GM12864 (cell line): ENCODE data around the gene CETP.

Experiments used
- DNase-seq: peaks from one replicate; pipeline ENCODE4 v3.0.0-alpha.2; 2011; ENCODE audit warnings: low read depth
- H3K4me3 ChIP-seq: 2 replicates; pipeline ENCODE4 v1.5.1; 2011; ENCODE audit warnings: mild to moderate bottlenecking, low read depth, low read length, control low read depth
- TF ChIP-seq, protein P1 (sequence below): IDR thresholded peaks from 2 replicates; pipeline ENCODE4 v1.5.1; 2011; ENCODE audit warnings: low read depth, mild to moderate bottlenecking, moderate library complexity, low read length, control low read depth, inconsistent platforms; ENCODE audit errors: missing control alignments

The CETP gene

DNA sequence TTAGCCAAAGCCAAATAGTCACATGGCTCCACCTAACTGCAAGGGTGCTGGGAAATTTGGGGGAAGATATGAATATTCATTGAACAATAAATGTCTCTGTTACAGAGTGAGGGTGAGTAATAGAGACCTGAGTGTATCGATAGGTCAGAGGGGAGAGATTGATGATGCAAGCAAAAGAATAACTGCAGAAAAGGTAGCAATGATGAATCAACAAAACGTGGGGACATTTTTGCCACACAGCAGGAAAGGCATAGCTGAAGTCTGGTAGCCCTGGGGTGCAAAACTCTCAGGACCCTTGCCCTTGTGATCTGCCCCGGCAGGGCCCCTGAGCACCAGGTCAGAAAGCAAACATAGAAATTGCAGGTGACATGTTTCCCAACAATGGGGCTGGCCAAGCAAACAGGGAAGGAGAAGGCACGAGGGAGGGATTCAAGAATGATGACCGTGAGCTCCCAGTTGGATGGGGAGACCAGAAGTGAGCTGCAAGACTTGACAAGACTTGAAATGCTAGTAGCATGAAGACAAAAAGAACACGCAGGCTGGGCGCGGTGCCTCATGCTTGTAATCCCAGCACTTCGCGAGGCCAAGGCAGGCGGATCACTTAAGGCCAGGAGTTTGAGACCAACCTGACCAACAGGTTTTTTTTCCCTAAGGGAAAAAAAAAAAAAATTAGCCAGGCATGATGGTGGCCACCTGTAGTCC lies 42.5 kb upstream of the CETP start:
- TF ChIP-seq, protein P1, sequence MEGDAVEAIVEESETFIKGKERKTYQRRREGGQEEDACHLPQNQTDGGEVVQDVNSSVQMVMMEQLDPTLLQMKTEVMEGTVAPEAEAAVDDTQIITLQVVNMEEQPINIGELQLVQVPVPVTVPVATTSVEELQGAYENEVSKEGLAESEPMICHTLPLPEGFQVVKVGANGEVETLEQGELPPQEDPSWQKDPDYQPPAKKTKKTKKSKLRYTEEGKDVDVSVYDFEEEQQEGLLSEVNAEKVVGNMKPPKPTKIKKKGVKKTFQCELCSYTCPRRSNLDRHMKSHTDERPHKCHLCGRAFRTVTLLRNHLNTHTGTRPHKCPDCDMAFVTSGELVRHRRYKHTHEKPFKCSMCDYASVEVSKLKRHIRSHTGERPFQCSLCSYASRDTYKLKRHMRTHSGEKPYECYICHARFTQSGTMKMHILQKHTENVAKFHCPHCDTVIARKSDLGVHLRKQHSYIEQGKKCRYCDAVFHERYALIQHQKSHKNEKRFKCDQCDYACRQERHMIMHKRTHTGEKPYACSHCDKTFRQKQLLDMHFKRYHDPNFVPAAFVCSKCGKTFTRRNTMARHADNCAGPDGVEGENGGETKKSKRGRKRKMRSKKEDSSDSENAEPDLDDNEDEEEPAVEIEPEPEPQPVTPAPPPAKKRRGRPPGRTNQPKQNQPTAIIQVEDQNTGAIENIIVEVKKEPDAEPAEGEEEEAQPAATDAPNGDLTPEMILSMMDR, result no peak
- no peak for DNase-seq
- H3K4me3 ChIP-seq, result no peak overlapping the region

DNA sequence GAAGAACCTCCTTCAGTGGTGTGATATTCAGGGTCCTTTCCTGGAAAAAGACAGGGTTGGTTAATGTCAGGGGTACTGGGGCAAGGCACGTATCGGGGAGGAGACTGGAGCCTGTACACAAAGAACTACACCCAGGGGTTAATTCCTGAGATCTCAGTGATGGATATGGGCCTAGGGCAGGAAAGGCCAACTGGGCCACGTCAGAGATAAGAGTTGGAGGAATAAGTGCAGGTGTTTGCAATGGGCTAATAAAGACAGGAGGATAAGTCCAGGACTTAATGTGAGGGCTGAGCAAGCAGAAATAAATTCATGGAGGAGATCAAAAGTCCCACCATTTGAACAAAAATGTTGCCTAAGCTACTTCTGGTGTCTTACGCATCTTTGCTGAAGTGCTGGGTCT lies 40.2 kb upstream of the CETP start:
- no peak for DNase-seq
- TF ChIP-seq, protein P1, result no peak
- no peak overlapping the region for H3K4me3 ChIP-seq

DNA sequence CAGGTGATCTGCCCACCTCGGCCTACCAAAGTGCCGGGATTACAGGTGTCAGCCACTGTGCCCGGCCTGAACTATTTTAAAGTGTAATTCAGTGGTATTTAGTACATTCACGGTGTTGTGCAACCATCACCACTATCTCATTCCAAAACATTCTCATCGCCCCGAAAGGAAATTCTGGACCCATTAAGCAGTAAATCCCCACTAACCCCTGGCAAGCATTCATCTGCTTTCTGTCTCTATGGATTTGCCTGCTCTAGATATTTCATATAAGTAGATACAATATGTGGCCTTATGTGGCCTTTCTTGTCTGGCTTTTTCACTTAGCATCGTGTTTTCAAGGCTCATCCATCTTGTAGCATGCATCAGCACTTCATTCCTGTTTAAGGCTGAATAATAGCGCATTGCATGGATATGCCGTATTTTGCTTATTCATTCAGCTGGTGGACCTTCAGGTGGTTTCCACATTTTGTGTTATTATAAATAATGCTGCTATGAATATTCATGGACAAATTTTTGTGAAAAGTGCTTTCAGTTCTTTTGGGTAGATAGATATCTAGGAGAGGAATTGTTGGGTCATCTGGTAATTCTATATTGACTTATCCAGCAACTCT lies 38.2 kb upstream of the CETP start:
- TF ChIP-seq, protein P1, result no peak
- DNase-seq, result no peak
- H3K4me3 ChIP-seq, result no peak overlapping the region

DNA sequence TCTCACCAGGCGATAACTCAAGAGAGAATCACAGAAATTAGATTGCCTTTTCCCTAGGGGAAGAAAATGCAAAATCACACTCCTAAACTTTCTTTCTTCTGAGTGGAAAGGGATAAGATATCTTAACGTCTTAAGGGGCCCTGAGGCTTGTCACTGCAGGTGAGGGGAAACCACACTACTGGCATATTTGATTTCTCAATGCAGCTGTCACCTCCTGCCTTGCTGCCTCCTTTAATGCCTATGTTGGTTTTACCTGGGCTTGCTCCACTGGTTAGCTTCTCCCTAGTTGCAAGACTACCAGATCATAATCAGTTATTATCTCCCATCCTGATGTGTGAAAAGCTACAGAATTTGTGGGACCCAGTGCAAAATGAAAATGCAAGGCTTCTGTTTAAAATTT lies 34.3 kb upstream of the CETP start:
- DNase-seq, result no peak
- no peak overlapping the region for H3K4me3 ChIP-seq
- TF ChIP-seq, protein P1, result no peak

DNA sequence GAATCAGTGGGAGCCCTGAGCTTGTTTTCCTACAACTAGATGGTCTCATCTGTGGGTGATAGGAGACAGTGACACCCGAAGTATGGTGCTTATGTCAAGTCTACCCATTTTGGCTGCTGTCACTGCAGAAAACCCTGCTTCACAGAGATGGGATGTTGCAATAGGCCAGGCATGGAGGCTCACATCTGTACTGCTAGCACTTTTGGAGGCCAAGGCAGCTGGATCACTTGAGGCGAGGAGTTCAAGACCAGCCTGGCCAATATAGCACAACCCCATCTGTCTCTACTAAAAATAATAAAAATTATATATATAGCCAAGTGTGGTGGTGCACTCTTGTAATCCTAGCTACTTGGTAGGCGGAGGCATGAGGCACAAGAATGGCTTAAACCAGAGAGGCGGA lies 32.1 kb upstream of the CETP start:
- no peak for DNase-seq
- H3K4me3 ChIP-seq, result no peak overlapping the region
- TF ChIP-seq, protein P1, result no peak

DNA sequence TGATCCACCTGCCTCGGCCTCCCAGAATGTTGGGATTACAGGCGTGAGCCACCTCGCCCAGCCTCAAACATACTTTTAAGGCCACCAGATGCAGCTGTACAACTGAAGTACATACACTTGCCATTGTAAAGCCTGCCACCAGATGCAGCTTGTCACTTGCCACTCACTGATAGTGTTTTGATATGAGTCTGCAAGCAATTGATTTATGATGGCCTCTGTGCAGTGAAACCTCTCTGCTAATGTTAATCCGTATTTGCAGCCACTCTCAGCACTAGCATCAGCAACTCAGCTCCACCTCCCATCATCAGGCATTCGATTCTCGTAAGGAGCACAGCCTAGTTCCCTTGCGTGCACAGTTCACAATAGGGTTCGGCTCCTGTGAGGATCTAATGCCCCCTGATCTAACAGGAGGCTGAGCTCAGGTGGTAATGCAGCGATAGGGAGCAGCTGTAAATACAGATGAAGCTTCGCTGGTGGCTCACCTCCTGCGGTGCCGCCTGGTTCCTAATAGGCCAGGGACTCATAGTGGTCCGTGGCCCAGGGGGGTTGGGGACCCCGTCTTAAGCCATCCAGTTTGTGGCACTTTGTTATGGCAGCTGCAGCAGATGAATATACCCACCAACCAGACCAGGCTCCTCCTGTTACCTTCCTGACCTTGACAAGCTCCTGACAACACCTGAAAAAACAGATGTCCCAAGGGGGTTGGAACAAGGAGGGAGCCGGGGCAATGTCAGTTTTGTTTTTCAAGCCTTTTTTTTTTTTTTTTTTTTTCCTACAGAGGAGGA lies 31.1 kb upstream of the CETP start:
- TF ChIP-seq, protein P1, result no peak
- DNase-seq, result no peak
- no peak overlapping the region for H3K4me3 ChIP-seq
